ENCODE data around the gene VPS72.

DNA sequence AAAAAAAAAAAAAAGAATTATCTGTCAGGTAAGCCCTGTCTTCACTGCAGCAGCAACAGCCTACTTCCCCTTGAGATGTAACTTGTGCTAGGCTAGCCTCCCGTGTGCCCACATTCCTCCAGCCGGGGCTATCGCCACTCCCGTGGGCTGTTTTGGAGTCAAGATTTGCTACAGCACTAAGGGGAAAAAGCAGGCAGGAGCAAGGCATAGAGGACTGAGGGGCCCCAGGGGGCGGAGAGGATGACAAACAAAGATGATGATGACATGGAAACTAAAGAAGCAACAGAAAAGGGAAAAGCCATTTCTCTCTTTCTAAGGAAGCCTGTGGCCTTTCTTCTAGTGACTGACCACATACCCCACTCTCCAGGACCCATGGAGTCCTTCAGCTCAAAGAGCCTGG, 31.7 kb downstream of the VPS72 start:
- TF ChIP-seq POLR2A (IDR thresholded peaks at IDR 0.05) (no peak), EP300 (IDR thresholded peaks at IDR 0.05) (no peak)
- TF ChIP-seq, protein P1, sequence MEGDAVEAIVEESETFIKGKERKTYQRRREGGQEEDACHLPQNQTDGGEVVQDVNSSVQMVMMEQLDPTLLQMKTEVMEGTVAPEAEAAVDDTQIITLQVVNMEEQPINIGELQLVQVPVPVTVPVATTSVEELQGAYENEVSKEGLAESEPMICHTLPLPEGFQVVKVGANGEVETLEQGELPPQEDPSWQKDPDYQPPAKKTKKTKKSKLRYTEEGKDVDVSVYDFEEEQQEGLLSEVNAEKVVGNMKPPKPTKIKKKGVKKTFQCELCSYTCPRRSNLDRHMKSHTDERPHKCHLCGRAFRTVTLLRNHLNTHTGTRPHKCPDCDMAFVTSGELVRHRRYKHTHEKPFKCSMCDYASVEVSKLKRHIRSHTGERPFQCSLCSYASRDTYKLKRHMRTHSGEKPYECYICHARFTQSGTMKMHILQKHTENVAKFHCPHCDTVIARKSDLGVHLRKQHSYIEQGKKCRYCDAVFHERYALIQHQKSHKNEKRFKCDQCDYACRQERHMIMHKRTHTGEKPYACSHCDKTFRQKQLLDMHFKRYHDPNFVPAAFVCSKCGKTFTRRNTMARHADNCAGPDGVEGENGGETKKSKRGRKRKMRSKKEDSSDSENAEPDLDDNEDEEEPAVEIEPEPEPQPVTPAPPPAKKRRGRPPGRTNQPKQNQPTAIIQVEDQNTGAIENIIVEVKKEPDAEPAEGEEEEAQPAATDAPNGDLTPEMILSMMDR (IDR thresholded peaks at IDR 0.05) = no peak

Data from ovary (tissue), 3 donors.